ENCODE measurements around the gene CDK5RAP2.

GRCh38 chr9:120514405-120514804 lies 65.6 kb downstream of the CDK5RAP2 start:
- TF ChIP-seq, protein P1, sequence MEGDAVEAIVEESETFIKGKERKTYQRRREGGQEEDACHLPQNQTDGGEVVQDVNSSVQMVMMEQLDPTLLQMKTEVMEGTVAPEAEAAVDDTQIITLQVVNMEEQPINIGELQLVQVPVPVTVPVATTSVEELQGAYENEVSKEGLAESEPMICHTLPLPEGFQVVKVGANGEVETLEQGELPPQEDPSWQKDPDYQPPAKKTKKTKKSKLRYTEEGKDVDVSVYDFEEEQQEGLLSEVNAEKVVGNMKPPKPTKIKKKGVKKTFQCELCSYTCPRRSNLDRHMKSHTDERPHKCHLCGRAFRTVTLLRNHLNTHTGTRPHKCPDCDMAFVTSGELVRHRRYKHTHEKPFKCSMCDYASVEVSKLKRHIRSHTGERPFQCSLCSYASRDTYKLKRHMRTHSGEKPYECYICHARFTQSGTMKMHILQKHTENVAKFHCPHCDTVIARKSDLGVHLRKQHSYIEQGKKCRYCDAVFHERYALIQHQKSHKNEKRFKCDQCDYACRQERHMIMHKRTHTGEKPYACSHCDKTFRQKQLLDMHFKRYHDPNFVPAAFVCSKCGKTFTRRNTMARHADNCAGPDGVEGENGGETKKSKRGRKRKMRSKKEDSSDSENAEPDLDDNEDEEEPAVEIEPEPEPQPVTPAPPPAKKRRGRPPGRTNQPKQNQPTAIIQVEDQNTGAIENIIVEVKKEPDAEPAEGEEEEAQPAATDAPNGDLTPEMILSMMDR (IDR thresholded peaks at IDR 0.05) = no peak
- TF ChIP-seq POLR2A (IDR thresholded peaks at IDR 0.05) = no peak
